ENCODE measurements around the gene ID1. TPM values are rescaled to one million over a fixed set of nuclear protein-coding genes. Genes with fewer than 3 reads are reported as not detected.
"Not testable (repeated sequence)": the region's sequence is repeated elsewhere in the genome, so short reads cannot be mapped to it uniquely, and the experiment has no call there.

Gene ID1
- total RNA-seq, 1 experiment from 2014 or later: 88.8 TPM

DNA sequence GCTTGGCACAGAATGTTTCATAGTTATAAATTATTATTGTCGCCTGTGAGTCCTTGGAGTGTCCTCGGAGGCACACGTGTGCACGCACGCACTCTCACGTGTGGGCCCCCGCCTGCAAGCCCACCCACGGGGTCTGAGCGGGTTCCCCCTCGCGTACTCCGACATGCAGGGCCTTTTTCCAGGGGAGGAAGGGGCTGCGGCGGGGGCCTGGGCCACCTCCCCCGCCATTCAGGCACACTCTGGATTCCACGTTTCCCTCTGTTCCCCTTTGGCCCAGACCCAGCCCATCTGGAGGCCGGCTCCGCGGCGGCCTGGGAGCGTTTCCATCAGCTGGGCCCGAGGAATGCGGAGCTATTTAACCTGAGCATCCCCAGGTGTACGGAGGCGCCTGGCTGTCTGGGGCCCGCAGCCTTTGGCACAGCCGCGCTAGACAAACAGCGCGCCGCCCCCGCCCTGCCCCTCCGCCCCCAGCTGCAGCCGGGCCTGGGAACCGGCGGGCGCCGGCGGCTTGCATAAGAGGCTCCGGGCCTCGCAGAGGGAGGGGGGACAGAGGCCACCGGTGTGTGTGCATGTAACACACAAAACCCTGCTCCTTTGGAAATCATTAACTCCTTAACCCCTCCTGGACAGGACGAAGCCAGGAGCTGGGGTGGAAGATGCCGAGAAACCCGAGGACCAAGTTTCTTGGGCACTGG, 3.3 kb downstream of the ID1 start:
- H3K27ac Mint-ChIP-seq: peak overlapping the region; percentile 96
- TF ChIP-seq, protein P1, sequence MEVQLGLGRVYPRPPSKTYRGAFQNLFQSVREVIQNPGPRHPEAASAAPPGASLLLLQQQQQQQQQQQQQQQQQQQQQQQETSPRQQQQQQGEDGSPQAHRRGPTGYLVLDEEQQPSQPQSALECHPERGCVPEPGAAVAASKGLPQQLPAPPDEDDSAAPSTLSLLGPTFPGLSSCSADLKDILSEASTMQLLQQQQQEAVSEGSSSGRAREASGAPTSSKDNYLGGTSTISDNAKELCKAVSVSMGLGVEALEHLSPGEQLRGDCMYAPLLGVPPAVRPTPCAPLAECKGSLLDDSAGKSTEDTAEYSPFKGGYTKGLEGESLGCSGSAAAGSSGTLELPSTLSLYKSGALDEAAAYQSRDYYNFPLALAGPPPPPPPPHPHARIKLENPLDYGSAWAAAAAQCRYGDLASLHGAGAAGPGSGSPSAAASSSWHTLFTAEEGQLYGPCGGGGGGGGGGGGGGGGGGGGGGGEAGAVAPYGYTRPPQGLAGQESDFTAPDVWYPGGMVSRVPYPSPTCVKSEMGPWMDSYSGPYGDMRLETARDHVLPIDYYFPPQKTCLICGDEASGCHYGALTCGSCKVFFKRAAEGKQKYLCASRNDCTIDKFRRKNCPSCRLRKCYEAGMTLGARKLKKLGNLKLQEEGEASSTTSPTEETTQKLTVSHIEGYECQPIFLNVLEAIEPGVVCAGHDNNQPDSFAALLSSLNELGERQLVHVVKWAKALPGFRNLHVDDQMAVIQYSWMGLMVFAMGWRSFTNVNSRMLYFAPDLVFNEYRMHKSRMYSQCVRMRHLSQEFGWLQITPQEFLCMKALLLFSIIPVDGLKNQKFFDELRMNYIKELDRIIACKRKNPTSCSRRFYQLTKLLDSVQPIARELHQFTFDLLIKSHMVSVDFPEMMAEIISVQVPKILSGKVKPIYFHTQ (CRISPR knock-in tag; IDR thresholded peaks at IDR 0.05): no peak
- TF ChIP-seq RELA (CRISPR knock-in tag; IDR thresholded peaks at IDR 0.05; ENCODE audit: borderline replicate concordance) (0 out of 2 replicates have a peak, but pooled peaks have one; percentile 21), JAZF1 (CRISPR knock-in tag; IDR thresholded peaks at IDR 0.05) (no peak), MLX (CRISPR knock-in tag; IDR thresholded peaks at IDR 0.05) (no peak), CBFB (CRISPR knock-in tag; IDR thresholded peaks at IDR 0.05; ENCODE audit: low read depth) (no peak), TEAD1 (CRISPR knock-in tag; IDR thresholded peaks at IDR 0.05) (peak; percentile 88; the same call in 1 of the 2 replicates), SOX15 (CRISPR knock-in tag; IDR thresholded peaks at IDR 0.05) (no peak), TEAD4 (CRISPR knock-in tag; IDR thresholded peaks at IDR 0.05) (0 out of 2 replicates have a peak, but pooled peaks have one; percentile 47), FOXP1 (CRISPR knock-in tag; IDR thresholded peaks at IDR 0.05; ENCODE audit: borderline replicate concordance) (peak; percentile 70; the same call in 1 of the 2 replicates), IRF2 (CRISPR knock-in tag; IDR thresholded peaks at IDR 0.05; ENCODE audit: borderline replicate concordance, low read depth) (no peak), ZNF121 (CRISPR knock-in tag; IDR thresholded peaks at IDR 0.05) (peak; percentile 95), USF1 (CRISPR knock-in tag; IDR thresholded peaks at IDR 0.05) (peak; percentile 23; the same call in 1 of the 2 replicates), GABPB1 (CRISPR knock-in tag; IDR thresholded peaks at IDR 0.05) (peak; percentile 96), MYBL2 (CRISPR knock-in tag; IDR thresholded peaks at IDR 0.05) (0 out of 2 replicates have a peak, but pooled peaks have one; percentile 39), FOXK1 (CRISPR knock-in tag; IDR thresholded peaks at IDR 0.05) (peak; percentile 65), MAX (CRISPR knock-in tag; IDR thresholded peaks at IDR 0.05) (peak; percentile 68)
- TF ChIP-seq, protein P2, sequence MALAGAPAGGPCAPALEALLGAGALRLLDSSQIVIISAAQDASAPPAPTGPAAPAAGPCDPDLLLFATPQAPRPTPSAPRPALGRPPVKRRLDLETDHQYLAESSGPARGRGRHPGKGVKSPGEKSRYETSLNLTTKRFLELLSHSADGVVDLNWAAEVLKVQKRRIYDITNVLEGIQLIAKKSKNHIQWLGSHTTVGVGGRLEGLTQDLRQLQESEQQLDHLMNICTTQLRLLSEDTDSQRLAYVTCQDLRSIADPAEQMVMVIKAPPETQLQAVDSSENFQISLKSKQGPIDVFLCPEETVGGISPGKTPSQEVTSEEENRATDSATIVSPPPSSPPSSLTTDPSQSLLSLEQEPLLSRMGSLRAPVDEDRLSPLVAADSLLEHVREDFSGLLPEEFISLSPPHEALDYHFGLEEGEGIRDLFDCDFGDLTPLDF (CRISPR knock-in tag; IDR thresholded peaks at IDR 0.05): no peak
- TF ChIP-seq, protein P3, sequence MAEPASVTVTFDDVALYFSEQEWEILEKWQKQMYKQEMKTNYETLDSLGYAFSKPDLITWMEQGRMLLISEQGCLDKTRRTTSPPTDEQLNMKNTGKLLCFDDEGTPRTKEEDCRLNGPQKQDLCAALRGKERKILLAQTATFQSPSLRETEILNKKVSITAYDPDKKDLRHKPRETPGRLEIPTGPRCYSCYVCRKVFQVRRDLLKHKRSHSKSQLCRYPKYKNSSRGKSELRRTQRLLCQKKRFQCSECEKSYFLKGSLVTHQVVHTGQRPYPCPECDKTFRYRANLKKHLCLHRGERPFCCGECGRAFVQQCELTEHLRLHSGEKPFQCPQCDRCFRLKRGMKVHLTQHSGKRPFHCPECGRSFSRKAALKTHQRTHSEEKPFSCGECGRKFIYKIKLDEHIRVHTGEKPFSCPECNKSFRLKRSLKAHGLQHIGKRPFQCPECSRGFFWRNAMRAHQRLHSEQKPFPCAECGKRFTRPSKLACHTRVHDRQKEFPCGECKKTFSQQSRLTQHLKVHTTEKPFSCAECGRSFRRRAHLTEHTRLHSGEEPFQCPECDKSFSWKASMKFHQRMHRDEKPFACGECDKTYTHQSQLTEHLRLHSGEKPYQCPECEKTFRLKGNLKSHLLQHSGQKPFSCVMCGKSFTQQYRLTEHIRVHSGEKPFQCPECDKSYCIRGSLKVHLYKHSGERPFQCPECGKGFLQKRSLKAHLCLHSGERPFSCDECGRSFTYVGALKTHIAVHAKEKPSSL (CRISPR knock-in tag; conservative IDR thresholded peaks at IDR 0.05): no peak
- TF ChIP-seq, protein P4, sequence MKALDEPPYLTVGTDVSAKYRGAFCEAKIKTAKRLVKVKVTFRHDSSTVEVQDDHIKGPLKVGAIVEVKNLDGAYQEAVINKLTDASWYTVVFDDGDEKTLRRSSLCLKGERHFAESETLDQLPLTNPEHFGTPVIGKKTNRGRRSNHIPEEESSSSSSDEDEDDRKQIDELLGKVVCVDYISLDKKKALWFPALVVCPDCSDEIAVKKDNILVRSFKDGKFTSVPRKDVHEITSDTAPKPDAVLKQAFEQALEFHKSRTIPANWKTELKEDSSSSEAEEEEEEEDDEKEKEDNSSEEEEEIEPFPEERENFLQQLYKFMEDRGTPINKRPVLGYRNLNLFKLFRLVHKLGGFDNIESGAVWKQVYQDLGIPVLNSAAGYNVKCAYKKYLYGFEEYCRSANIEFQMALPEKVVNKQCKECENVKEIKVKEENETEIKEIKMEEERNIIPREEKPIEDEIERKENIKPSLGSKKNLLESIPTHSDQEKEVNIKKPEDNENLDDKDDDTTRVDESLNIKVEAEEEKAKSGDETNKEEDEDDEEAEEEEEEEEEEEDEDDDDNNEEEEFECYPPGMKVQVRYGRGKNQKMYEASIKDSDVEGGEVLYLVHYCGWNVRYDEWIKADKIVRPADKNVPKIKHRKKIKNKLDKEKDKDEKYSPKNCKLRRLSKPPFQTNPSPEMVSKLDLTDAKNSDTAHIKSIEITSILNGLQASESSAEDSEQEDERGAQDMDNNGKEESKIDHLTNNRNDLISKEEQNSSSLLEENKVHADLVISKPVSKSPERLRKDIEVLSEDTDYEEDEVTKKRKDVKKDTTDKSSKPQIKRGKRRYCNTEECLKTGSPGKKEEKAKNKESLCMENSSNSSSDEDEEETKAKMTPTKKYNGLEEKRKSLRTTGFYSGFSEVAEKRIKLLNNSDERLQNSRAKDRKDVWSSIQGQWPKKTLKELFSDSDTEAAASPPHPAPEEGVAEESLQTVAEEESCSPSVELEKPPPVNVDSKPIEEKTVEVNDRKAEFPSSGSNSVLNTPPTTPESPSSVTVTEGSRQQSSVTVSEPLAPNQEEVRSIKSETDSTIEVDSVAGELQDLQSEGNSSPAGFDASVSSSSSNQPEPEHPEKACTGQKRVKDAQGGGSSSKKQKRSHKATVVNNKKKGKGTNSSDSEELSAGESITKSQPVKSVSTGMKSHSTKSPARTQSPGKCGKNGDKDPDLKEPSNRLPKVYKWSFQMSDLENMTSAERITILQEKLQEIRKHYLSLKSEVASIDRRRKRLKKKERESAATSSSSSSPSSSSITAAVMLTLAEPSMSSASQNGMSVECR (CRISPR knock-in tag; IDR thresholded peaks at IDR 0.05; ENCODE audit: borderline replicate concordance): peak; percentile 53; the same call in 1 of the 2 replicates
- TF ChIP-seq, protein P5, sequence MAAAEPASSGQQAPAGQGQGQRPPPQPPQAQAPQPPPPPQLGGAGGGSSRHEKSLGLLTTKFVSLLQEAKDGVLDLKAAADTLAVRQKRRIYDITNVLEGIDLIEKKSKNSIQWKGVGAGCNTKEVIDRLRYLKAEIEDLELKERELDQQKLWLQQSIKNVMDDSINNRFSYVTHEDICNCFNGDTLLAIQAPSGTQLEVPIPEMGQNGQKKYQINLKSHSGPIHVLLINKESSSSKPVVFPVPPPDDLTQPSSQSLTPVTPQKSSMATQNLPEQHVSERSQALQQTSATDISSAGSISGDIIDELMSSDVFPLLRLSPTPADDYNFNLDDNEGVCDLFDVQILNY (CRISPR knock-in tag; IDR thresholded peaks at IDR 0.05): 0 out of 2 replicates have a peak, but pooled peaks have one; percentile 50
- ChIA-PET POLR2A (interaction anchor here (0.5 to 6.4 kb wide), 12 partner anchors 12 to 304 kb away, joined by 3 to 73 read pairs (median 5); no protein-coding TSS in a partner anchor), CTCF (interaction anchor here (0.6 to 17.0 kb wide), 10 partner anchors 12 to 115 kb away, joined by 3 to 927 read pairs (median 4); no protein-coding TSS in a partner anchor)
- peak; percentile 15 for ATAC-seq
- H3K36me3 Mint-ChIP-seq: peaks cover 8% of the 10 kb centered on the region
- H3K4me3 Mint-ChIP-seq: peak overlapping the region; percentile 53
- peak; percentile 95 for DNase-seq (ENCODE audit: low spot score)
- H3K4me1 Mint-ChIP-seq: peaks cover 44% of the 10 kb centered on the region
- peaks cover 7% of the 10 kb centered on the region for H3K27me3 Mint-ChIP-seq (ENCODE audit: low read depth)
- no peaks in the 10 kb centered on the region for H3K9me3 Mint-ChIP-seq

GRCh38 chr20:31612271-31612640, 7.2 kb downstream of the ID1 start:
- not testable (repeated sequence) for DNase-seq (ENCODE audit: low spot score); H3K9me3 Mint-ChIP-seq; ATAC-seq; H3K36me3 Mint-ChIP-seq; H3K4me3 Mint-ChIP-seq
- CTCF ChIA-PET: interaction anchor here (0.6 to 17.0 kb wide), 55 partner anchors 9 to 1479 kb away, joined by 3 to 927 read pairs (median 5); partner anchors contain the start of genes HM13, ID1, PDRG1 and TPX2
- H3K27me3 Mint-ChIP-seq (ENCODE audit: low read depth): peaks cover 15% of the 10 kb centered on the region
- peaks cover 25% of the 10 kb centered on the region for H3K4me1 Mint-ChIP-seq
- H3K27ac Mint-ChIP-seq: 0 out of 2 replicates have a peak overlapping the region, but pooled peaks have one; percentile 27
- POLR2A ChIA-PET: interaction anchor here (0.6 to 3.0 kb wide), 9 partner anchors 9 to 111 kb away, joined by 3 to 30 read pairs (median 9); partner anchors contain the start of gene BCL2L1

All from WTC11 (cell line).